ENCODE data around the gene BTD. TPM values are rescaled to one million over a fixed set of nuclear protein-coding genes. Genes with fewer than 3 reads are reported as not detected.

Gene BTD
- total RNA-seq, 1 experiment from 2014 or later: 7.7 TPM

DNA sequence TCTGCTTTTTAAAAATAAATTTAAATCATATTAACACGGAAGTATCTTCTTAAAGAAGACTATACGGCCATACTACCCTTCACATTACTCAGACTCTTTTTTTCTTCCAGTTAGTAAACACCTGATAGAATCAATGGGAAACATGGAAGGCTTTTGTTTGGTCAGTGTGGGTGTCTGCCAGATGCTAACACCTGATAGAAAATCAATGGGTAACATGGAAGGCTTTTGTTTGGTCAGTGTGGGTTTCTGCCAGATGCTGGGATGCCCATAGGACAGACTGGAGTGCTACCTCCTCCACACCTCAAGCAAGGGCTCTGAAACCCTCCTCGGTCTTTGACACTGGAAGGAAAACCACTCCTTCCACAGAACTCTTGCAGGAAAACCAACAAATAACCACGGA is 29.4 kb upstream of the BTD start:
- no TSS peak for BruUV-seq (replicated peaks)
- H3K27ac Mint-ChIP-seq (ENCODE audit: unreplicated experiment): no peak overlapping the region
- TF ChIP-seq, protein P1, sequence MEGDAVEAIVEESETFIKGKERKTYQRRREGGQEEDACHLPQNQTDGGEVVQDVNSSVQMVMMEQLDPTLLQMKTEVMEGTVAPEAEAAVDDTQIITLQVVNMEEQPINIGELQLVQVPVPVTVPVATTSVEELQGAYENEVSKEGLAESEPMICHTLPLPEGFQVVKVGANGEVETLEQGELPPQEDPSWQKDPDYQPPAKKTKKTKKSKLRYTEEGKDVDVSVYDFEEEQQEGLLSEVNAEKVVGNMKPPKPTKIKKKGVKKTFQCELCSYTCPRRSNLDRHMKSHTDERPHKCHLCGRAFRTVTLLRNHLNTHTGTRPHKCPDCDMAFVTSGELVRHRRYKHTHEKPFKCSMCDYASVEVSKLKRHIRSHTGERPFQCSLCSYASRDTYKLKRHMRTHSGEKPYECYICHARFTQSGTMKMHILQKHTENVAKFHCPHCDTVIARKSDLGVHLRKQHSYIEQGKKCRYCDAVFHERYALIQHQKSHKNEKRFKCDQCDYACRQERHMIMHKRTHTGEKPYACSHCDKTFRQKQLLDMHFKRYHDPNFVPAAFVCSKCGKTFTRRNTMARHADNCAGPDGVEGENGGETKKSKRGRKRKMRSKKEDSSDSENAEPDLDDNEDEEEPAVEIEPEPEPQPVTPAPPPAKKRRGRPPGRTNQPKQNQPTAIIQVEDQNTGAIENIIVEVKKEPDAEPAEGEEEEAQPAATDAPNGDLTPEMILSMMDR (IDR thresholded peaks at IDR 0.05; ENCODE audit: unreplicated experiment): no peak
- no peaks in the 10 kb centered on the region for H3K9me3 Mint-ChIP-seq (ENCODE audit: low read depth, unreplicated experiment)
- H3K4me3 Mint-ChIP-seq (ENCODE audit: low read depth, unreplicated experiment): no peak overlapping the region
- H3K4me1 Mint-ChIP-seq (ENCODE audit: low read depth, unreplicated experiment): no peaks in the 10 kb centered on the region
- CTCF ChIA-PET: no interaction called here
- DNase-seq: no peak
- no peaks in the 10 kb centered on the region for H3K27me3 Mint-ChIP-seq (ENCODE audit: unreplicated experiment)
- peaks cover 9% of the 10 kb centered on the region for H3K36me3 Mint-ChIP-seq (ENCODE audit: insufficient read depth, unreplicated experiment)
- intact Hi-C loops (cut with micrococcal nuclease; ENCODE audit: unreplicated experiment): no loop called here

DNA sequence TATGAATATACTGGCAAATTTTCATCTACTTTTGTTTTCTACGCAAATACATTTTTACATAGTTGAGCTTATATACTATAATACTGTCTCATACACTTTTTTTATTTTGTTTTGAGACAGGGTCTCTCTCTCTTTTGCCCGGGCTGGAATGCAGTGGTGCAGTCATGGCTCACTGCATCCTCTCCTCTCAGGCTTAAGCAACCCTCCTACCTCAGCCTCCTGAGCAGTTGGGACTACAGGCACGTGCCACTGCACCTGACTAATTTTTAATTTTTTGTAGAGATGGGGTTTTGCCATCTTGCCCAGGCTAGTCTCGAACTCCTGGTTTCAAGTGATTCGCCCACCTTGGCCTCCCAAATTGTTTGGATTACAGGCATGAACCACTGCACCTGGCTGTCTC is 26.1 kb upstream of the BTD start:
- intact Hi-C loops (cut with micrococcal nuclease; ENCODE audit: unreplicated experiment): no loop called here
- DNase-seq: no peak
- no TSS peak for BruUV-seq (replicated peaks)
- CTCF ChIA-PET: no interaction called here
- no peaks in the 10 kb centered on the region for H3K27me3 Mint-ChIP-seq (ENCODE audit: unreplicated experiment)
- no peak overlapping the region for H3K27ac Mint-ChIP-seq (ENCODE audit: unreplicated experiment)
- TF ChIP-seq, protein P1 (IDR thresholded peaks at IDR 0.05; ENCODE audit: unreplicated experiment): no peak
- no peaks in the 10 kb centered on the region for H3K9me3 Mint-ChIP-seq (ENCODE audit: low read depth, unreplicated experiment)
- H3K4me1 Mint-ChIP-seq (ENCODE audit: low read depth, unreplicated experiment): no peaks in the 10 kb centered on the region
- no peak overlapping the region for H3K4me3 Mint-ChIP-seq (ENCODE audit: low read depth, unreplicated experiment)
- peaks cover 9% of the 10 kb centered on the region for H3K36me3 Mint-ChIP-seq (ENCODE audit: insufficient read depth, unreplicated experiment)

DNA sequence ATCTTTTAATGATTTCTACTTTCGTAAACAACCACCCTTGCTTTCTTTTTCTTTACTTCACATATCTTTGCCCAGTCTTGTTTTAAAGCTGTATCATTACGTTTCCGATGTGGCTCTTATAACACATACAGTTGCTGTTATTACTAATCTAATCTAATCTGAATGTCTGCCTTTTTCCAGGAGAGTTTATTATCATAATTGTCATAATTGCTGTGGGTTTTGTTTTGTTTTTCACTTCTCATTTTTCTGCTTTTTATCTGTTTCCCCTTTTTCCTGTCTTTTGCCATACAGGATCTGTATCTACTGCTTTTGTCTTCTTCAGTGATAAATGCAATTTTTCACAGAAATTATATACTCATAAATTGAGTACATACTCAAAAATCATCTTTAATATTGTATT is 25.1 kb upstream of the BTD start:
- TF ChIP-seq, protein P1 (IDR thresholded peaks at IDR 0.05; ENCODE audit: unreplicated experiment): no peak
- Mint-ChIP-seq H3K9me3 (ENCODE audit: low read depth, unreplicated experiment) (no peaks in the 10 kb centered on the region), H3K27me3 (ENCODE audit: unreplicated experiment) (no peaks in the 10 kb centered on the region), H3K27ac (ENCODE audit: unreplicated experiment) (no peak overlapping the region), H3K4me1 (ENCODE audit: low read depth, unreplicated experiment) (no peaks in the 10 kb centered on the region), H3K4me3 (ENCODE audit: low read depth, unreplicated experiment) (no peak overlapping the region), H3K36me3 (ENCODE audit: insufficient read depth, unreplicated experiment) (peaks cover 10% of the 10 kb centered on the region)
- BruUV-seq (replicated peaks): no TSS peak
- CTCF ChIA-PET: no interaction called here
- intact Hi-C loops (cut with micrococcal nuclease; ENCODE audit: unreplicated experiment): no loop called here
- DNase-seq: no peak

DNA sequence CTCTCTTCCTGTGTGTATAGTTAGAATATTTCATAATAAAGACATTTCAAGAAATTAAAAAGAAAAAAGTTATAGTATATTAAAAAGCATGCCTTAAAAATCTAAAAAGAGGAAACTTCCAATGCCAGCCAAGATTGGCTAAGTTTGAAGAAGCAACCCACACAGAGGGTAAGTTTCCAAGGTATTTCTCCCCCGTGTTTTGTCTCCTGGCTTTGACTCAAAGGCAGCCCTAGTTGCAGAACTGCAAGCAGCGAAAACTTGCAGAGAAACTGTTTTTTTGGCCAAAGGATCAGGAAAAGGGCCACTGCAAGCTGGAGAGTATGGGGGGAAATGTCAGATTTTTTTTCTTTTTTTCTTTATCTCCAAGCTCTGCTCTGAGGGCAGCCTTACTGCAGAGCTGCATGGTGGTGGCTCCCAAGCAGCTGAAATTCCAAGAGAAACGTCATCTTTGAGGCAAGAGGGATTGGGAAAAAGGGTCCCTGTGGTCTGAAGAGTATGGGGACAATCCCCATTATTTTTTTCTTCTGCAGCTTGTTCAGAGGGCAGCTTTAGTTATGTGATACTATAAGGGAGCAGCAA is 23.2 kb upstream of the BTD start:
- intact Hi-C loops (cut with micrococcal nuclease; ENCODE audit: unreplicated experiment): no loop called here
- H3K4me1 Mint-ChIP-seq (ENCODE audit: low read depth, unreplicated experiment): no peaks in the 10 kb centered on the region
- BruUV-seq (replicated peaks): no TSS peak
- peaks cover 14% of the 10 kb centered on the region for H3K36me3 Mint-ChIP-seq (ENCODE audit: insufficient read depth, unreplicated experiment)
- no peaks in the 10 kb centered on the region for H3K27me3 Mint-ChIP-seq (ENCODE audit: unreplicated experiment)
- no peak overlapping the region for H3K27ac Mint-ChIP-seq (ENCODE audit: unreplicated experiment)
- no peak for DNase-seq
- no peaks in the 10 kb centered on the region for H3K9me3 Mint-ChIP-seq (ENCODE audit: low read depth, unreplicated experiment)
- no peak overlapping the region for H3K4me3 Mint-ChIP-seq (ENCODE audit: low read depth, unreplicated experiment)
- TF ChIP-seq, protein P1 (IDR thresholded peaks at IDR 0.05; ENCODE audit: unreplicated experiment): no peak
- CTCF ChIA-PET: no interaction called here
